ENCODE measurements around the gene SPATA31A3.
"Not testable (repeated sequence)": the region's sequence is repeated elsewhere in the genome, so short reads cannot be mapped to it uniquely, and the experiment has no call there.

SPATA31A3 gene

DNA sequence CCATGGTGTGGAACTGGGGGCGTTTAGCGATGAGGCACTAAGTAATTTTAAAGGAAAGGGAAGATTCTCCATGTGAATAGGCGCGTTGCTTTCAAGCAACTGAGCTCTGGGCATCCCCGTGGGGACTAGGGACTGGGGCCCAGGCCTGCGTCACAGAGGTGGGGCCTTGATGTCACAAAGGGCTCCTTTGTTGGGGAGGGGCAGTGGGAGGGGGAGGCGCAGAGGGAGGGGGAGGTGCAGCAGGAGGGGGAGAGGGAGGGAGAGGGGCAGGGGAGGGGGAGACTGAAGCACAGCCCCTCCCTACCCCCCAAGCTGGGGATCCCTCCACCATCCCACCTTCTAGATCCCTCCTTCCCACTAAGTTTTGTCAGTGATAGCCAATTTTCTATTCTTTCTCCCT, at the start of gene SPATA31A3:
Gene SPATA31A3 (minus strand): TSS at position 101 of the 400 bp plus-strand sequence. CDS start 29 bp downstream, at position 72.
- DNase-seq (ENCODE audit: low read depth), result not testable (repeated sequence)

DNA sequence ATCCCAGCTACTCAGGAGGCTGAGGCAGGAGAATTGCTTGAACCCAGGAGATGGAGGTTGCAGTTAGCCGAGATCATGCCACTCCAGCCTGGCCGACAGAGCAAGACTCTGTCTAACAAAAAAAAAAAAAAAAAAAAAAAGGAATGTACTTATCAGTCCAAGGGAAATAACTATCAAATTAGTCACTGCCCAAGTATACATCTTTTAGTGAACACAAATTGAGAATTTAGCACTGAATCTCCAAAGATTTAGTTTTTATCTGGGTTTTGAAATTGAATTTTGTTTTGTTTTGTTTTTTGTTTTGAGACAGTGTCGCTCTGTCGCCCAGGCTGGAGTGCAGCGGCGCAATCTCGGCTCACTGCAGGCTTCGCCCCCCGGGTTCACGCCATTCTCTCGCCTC, 39.8 kb downstream of the SPATA31A3 start:
- DNase-seq (ENCODE audit: low read depth), result not testable (repeated sequence)

DNA sequence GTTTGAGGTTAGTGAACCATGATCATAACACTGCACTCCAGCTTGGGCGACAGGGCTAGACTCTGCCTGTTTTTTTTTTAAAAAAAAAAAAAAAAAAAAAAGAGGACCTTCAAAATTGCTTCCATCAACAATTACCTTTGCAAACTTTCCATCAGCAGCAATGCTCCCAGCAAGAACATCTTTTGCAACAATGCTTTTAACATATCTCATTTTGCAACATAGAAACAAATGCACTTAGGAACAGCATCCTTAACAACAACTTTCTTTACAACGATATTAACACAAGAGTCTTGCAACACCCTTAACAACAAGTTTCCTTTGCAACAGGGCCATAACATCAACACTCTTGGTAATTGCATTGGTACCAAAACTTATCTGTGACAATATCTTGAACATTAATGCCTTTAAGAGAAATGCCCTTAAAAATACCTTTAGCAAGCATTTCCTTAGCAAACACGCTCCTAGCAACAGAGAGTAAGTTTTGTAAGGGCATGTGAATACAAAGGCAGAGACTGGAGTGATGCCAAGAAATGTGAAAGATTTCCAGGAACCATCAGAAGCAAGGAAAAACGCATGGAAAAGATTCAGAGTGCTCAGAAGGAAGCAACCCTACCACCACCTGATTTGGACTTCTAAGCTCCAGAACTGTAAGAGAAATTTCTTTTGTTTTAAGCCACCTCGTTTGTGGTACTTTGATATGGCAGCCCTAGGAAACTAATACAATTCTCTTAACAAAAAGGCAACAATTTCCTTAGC, 49.8 kb downstream of the SPATA31A3 start:
- not testable (repeated sequence) for DNase-seq (ENCODE audit: low read depth)

DNA sequence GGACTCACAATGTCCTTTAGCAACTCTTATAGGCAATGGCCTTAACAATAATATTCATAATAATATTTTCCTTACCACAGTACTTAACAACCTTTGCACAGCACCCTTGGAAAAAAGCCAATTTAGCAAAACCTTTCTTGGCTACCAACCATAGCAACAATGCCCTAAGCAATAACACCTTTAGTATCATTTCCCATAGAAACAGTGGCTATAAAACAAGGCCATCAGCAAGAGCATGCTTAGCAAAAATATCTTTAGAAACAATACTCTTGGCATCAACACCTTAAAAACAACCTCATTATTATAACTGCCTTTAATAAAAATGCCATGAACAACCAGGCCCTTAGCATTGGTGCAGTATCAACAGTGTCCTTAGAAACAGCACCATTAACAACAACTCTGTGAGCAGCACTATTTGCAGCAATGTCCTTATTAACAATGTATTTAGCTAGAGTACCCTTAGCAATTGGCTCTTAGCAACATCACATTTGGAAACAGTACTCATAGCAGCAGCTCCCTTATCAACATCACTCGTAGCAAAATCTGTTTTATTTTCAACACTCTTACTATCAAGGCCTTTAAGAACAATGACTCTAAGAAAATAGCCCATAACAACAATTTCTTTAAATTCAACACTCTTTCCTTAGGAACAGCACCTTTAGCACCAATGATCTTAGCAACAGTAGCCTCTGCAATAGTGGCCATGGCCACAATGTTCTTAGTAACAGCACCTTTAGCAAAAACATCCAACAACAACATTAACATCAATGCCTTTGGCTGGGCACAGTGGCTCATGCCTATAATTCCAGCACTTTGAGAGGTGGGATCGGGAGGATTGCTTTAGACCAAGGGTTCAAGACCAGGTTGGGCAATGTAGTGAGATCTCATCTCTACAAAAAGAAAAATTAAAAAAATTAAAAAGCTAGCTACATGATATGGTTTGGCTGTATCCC, 52.2 kb downstream of the SPATA31A3 start:
- not testable (repeated sequence) for DNase-seq (ENCODE audit: low read depth)

DNA sequence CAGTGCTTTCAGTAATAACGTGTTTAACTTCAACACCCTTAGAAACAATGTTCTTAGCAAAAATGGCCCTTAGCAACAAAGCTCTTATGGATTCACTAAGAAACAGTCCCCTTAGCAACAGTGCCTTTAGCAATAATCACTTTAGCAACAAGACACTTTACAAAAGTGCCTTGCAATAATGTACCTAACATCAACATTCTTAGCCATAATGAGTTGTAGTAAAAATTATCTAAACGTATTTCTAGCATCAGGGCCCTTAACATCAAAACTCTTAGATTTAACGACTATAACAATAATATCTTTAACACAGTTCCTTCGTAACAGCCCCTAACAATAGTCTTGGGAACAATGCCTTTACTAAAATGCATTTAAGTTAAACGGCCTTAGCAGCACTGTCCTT, 54.0 kb downstream of the SPATA31A3 start:
- DNase-seq (ENCODE audit: low read depth), result not testable (repeated sequence)

DNA sequence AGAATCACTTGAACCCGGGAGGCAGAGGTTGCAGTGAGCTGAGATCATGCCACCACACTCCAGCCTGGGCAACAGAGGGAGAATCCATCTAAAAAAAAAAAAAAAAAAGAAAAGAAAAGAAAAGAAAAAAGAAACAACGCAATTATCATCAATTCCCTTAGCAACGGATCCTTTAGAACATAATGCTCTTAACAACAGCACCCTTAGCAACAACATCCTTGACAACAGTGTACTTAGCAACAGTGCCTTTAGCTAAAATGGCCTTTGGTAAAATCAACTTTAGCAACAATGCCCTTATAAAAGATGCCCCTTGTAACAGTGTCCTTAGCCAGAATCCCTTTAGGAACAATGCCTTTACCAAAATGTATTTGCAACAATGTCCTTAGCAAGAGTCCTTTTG, 54.7 kb downstream of the SPATA31A3 start:
- DNase-seq (ENCODE audit: low read depth), result not testable (repeated sequence)

All from activated T-helper 9 cell treated with anti-CD3 and anti-CD28 coated beads, Interleukin-2, amount 50 U/mL, for 16 hours (primary cell).